Measurements from ENCODE around the gene CAPZB.

GRCh38 chr1:19341201-19342061 is 143.9 kb downstream of the CAPZB start:
- TF ChIP-seq RARB (CRISPR knock-in tag; IDR thresholded peaks at IDR 0.05): no peak
- TF ChIP-seq, protein P1, sequence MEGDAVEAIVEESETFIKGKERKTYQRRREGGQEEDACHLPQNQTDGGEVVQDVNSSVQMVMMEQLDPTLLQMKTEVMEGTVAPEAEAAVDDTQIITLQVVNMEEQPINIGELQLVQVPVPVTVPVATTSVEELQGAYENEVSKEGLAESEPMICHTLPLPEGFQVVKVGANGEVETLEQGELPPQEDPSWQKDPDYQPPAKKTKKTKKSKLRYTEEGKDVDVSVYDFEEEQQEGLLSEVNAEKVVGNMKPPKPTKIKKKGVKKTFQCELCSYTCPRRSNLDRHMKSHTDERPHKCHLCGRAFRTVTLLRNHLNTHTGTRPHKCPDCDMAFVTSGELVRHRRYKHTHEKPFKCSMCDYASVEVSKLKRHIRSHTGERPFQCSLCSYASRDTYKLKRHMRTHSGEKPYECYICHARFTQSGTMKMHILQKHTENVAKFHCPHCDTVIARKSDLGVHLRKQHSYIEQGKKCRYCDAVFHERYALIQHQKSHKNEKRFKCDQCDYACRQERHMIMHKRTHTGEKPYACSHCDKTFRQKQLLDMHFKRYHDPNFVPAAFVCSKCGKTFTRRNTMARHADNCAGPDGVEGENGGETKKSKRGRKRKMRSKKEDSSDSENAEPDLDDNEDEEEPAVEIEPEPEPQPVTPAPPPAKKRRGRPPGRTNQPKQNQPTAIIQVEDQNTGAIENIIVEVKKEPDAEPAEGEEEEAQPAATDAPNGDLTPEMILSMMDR (IDR thresholded peaks at IDR 0.05): peak; percentile 45
- TF ChIP-seq, protein P2, sequence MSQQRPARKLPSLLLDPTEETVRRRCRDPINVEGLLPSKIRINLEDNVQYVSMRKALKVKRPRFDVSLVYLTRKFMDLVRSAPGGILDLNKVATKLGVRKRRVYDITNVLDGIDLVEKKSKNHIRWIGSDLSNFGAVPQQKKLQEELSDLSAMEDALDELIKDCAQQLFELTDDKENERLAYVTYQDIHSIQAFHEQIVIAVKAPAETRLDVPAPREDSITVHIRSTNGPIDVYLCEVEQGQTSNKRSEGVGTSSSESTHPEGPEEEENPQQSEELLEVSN (IDR thresholded peaks at IDR 0.05; ENCODE audit: borderline replicate concordance, low read depth): no peak

All from A549 (cell line).